NB4 (cell line): ENCODE data around the gene CERKL.

ENCODE experiments used
- DNase-seq: peaks from one replicate; pipeline ENCODE4 v3.0.0; 2010; ENCODE audit warnings: low read depth
- H3K4me3 ChIP-seq: one replicate; pipeline ENCODE4 v1.5.1; 2011; ENCODE audit warnings: mild to moderate bottlenecking, low read depth, low read length, moderate library complexity
- MAX ChIP-seq: IDR thresholded peaks from 2 replicates; pipeline ENCODE4 v1.6.1; 2011; ENCODE audit warnings: low read depth, low read length
- MYC ChIP-seq: IDR thresholded peaks from 2 replicates; pipeline ENCODE4 v1.6.1; 2011; ENCODE audit warnings: low read depth, low read length
- POLR2A ChIP-seq: IDR thresholded peaks from 2 replicates; pipeline ENCODE4 v1.6.1; 2011; ENCODE audit warnings: mild to moderate bottlenecking; ENCODE audit not compliant: insufficient read length; ENCODE audit errors: extremely low read depth
- TF ChIP-seq, protein P1 (sequence below): IDR thresholded peaks from one replicate; pipeline ENCODE4 v1.5.1; 2012; ENCODE audit warnings: low read depth, low read length

CERKL gene

GRCh38 chr2:181621779-181622490 is 35.0 kb downstream of the CERKL start:
- DNase-seq = no peak
- TF ChIP-seq, protein P1, sequence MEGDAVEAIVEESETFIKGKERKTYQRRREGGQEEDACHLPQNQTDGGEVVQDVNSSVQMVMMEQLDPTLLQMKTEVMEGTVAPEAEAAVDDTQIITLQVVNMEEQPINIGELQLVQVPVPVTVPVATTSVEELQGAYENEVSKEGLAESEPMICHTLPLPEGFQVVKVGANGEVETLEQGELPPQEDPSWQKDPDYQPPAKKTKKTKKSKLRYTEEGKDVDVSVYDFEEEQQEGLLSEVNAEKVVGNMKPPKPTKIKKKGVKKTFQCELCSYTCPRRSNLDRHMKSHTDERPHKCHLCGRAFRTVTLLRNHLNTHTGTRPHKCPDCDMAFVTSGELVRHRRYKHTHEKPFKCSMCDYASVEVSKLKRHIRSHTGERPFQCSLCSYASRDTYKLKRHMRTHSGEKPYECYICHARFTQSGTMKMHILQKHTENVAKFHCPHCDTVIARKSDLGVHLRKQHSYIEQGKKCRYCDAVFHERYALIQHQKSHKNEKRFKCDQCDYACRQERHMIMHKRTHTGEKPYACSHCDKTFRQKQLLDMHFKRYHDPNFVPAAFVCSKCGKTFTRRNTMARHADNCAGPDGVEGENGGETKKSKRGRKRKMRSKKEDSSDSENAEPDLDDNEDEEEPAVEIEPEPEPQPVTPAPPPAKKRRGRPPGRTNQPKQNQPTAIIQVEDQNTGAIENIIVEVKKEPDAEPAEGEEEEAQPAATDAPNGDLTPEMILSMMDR = no peak
- TF ChIP-seq POLR2A = no peak
- TF ChIP-seq MAX = no peak
- TF ChIP-seq MYC = no peak
- H3K4me3 ChIP-seq = no peak overlapping the region

GRCh38 chr2:181619516-181619915 is 37.4 kb downstream of the CERKL start:
- TF ChIP-seq MAX = no peak
- no peak for TF ChIP-seq POLR2A
- TF ChIP-seq, protein P1 = no peak
- TF ChIP-seq MYC = no peak
- H3K4me3 ChIP-seq = no peak overlapping the region
- DNase-seq = no peak

- DNase-seq = no peak
- H3K4me3 ChIP-seq = no peak overlapping the region
- TF ChIP-seq, protein P1 = no peak
- TF ChIP-seq MYC (no peak), POLR2A (no peak), MAX (no peak)
These were observed 40.2 kb downstream of the CERKL start for GRCh38 chr2:181616715-181617114.

GRCh38 chr2:181614874-181615638 is 41.8 kb downstream of the CERKL start:
- no peak overlapping the region for H3K4me3 ChIP-seq
- TF ChIP-seq MAX (no peak), POLR2A (no peak), MYC (no peak)
- TF ChIP-seq, protein P1 = no peak
- DNase-seq = no peak

DNA sequence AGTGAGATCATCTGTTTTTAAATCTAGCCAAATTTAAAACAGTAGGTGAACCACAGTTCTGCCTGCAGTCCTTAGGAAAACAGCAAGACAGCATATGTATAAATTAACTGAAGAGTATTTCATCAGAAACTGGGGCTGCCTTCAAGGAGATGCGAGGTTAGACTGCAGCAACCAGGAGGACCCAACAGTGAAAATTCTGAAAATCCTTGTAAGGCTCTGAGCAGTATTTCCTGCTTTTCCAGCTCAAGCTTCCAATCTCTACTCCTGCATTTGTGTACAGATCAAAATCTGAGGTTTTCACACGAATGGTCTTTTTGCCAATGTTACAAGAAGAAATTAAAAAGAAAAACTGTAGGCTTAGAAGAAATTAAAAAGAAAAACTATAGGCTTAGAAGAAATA is 43.7 kb downstream of the CERKL start:
- DNase-seq = no peak
- no peak overlapping the region for H3K4me3 ChIP-seq
- TF ChIP-seq POLR2A = no peak

- no peak for TF ChIP-seq POLR2A
- TF ChIP-seq, protein P1 = no peak
- no peak for TF ChIP-seq MAX
- no peak for TF ChIP-seq MYC
- H3K4me3 ChIP-seq = no peak overlapping the region
- no peak for DNase-seq
These were observed 49.0 kb downstream of the CERKL start for GRCh38 chr2:181607629-181608590.
